Measurements from ENCODE around the gene MRPL28.

GRCh38 chr16:324451-325334 is 45.6 kb downstream of the MRPL28 start:
- TF ChIP-seq SIN3A (IDR thresholded peaks at IDR 0.05; ENCODE audit: borderline replicate concordance, insufficient read depth, low read depth, low read length), result no peak
- TF ChIP-seq, protein P1, sequence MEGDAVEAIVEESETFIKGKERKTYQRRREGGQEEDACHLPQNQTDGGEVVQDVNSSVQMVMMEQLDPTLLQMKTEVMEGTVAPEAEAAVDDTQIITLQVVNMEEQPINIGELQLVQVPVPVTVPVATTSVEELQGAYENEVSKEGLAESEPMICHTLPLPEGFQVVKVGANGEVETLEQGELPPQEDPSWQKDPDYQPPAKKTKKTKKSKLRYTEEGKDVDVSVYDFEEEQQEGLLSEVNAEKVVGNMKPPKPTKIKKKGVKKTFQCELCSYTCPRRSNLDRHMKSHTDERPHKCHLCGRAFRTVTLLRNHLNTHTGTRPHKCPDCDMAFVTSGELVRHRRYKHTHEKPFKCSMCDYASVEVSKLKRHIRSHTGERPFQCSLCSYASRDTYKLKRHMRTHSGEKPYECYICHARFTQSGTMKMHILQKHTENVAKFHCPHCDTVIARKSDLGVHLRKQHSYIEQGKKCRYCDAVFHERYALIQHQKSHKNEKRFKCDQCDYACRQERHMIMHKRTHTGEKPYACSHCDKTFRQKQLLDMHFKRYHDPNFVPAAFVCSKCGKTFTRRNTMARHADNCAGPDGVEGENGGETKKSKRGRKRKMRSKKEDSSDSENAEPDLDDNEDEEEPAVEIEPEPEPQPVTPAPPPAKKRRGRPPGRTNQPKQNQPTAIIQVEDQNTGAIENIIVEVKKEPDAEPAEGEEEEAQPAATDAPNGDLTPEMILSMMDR (IDR thresholded peaks at IDR 0.05), result no peak
- TF ChIP-seq TCF7L2 (IDR thresholded peaks at IDR 0.05; ENCODE audit: low read depth, low read length), result no peak
